Measurements from ENCODE around the gene SHISA9.

GRCh38 chr16:13205352-13205751 is 304.0 kb downstream of the SHISA9 start:
- TF ChIP-seq, protein P1, sequence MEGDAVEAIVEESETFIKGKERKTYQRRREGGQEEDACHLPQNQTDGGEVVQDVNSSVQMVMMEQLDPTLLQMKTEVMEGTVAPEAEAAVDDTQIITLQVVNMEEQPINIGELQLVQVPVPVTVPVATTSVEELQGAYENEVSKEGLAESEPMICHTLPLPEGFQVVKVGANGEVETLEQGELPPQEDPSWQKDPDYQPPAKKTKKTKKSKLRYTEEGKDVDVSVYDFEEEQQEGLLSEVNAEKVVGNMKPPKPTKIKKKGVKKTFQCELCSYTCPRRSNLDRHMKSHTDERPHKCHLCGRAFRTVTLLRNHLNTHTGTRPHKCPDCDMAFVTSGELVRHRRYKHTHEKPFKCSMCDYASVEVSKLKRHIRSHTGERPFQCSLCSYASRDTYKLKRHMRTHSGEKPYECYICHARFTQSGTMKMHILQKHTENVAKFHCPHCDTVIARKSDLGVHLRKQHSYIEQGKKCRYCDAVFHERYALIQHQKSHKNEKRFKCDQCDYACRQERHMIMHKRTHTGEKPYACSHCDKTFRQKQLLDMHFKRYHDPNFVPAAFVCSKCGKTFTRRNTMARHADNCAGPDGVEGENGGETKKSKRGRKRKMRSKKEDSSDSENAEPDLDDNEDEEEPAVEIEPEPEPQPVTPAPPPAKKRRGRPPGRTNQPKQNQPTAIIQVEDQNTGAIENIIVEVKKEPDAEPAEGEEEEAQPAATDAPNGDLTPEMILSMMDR (conservative IDR thresholded peaks at IDR 0.05; ENCODE audit: low read depth, low read length): no peak
- TF ChIP-seq EZH2 (IDR thresholded peaks at IDR 0.05; ENCODE audit: low read length, unreplicated experiment) (no peak), EZH2phosphoT487 (IDR thresholded peaks at IDR 0.05; ENCODE audit: borderline replicate concordance, low read length) (no peak)
